GM06990 (cell line): ENCODE measurements around the gene FBLN7.

Experiments
- DNase-seq: peaks from one replicate; pipeline ENCODE4 v3.0.0-alpha.2; 2011; ENCODE audit not compliant: insufficient read length; ENCODE audit errors: extremely low read depth
- H3K27me3 ChIP-seq: replicated peaks from 2 replicates; pipeline ENCODE4 v1.6.0; 2011; ENCODE audit warnings: low read length; ENCODE audit not compliant: control insufficient read depth, insufficient read depth
- H3K36me3 ChIP-seq: 2 replicates; pipeline ENCODE4 v1.5.1; 2011; ENCODE audit warnings: low read length; ENCODE audit not compliant: control insufficient read depth, insufficient read depth
- H3K4me3 ChIP-seq: replicated peaks from 2 replicates; pipeline ENCODE4 v1.5.1; 2011; ENCODE audit warnings: low read depth, mild to moderate bottlenecking, control low read depth, low read length
- CTCF ChIP-seq: IDR thresholded peaks from 2 replicates; pipeline ENCODE4 v1.5.1; 2011; ENCODE audit warnings: low read length, control low read depth, mild to moderate bottlenecking, inconsistent platforms; ENCODE audit not compliant: insufficient read depth, poor library complexity, severe bottlenecking

FBLN7 gene

GRCh38 chr2:112185131-112185530 is 46.9 kb downstream of the FBLN7 start:
- no peak for TF ChIP-seq CTCF
- Histone ChIP-seq H3K27me3 (no peaks in the 10 kb centered on the region), H3K4me3 (no peak overlapping the region), H3K36me3 (no peaks in the 10 kb centered on the region)
- no peak for DNase-seq

GRCh38 chr2:112187046-112187715 is 49.0 kb downstream of the FBLN7 start:
- Histone ChIP-seq H3K27me3 (no peaks in the 10 kb centered on the region), H3K36me3 (no peaks in the 10 kb centered on the region), H3K4me3 (no peak overlapping the region)
- no peak for TF ChIP-seq CTCF
- no peak for DNase-seq

- Histone ChIP-seq H3K27me3 (no peaks in the 10 kb centered on the region), H3K36me3 (no peaks in the 10 kb centered on the region), H3K4me3 (no peak overlapping the region)
- no peak for DNase-seq
- no peak for TF ChIP-seq CTCF
Observed at GRCh38 chr2:112187805-112188596, 49.8 kb downstream of the FBLN7 start.

- DNase-seq: no peak
- no peaks in the 10 kb centered on the region for H3K36me3 ChIP-seq
- no peaks in the 10 kb centered on the region for H3K27me3 ChIP-seq
- H3K4me3 ChIP-seq: no peak overlapping the region
- TF ChIP-seq CTCF: no peak
Observed at GRCh38 chr2:112189001-112189556, 50.9 kb downstream of the FBLN7 start.

GRCh38 chr2:112194028-112194427 is 55.8 kb downstream of the FBLN7 start:
- H3K27me3 ChIP-seq: no peaks in the 10 kb centered on the region
- no peaks in the 10 kb centered on the region for H3K36me3 ChIP-seq
- DNase-seq: no peak
- H3K4me3 ChIP-seq: no peak overlapping the region
- no peak for TF ChIP-seq CTCF
